MCF 10A (cell line): ENCODE results near the gene ABLIM1. TPM values are rescaled to one million over a fixed set of nuclear protein-coding genes. Genes with fewer than 3 reads are reported as not detected.

Experiments used
- BruUV-seq: library from RNA; stranded (reverse); fragments of 400-500 nt; replicated peaks from 2 replicates; lab custom pipeline; 2021; lab: Mats Ljungman, UMichigan
- CTCF ChIA-PET: fragments of 300-600 bp; sonication (Branson Sonifier 250); formaldehyde crosslinking; extraction: SDS; loops from one replicate; lab custom pipeline; 2021; ENCODE audit warnings: antibody characterized with exemption, inconsistent platforms; lab: Yijun Ruan, JAX
- POLR2A ChIA-PET: fragments of 300-600, 350-650 bp; sonication (Branson Sonifier 250); formaldehyde crosslinking; extraction: SDS; loops from one replicate; lab custom pipeline; 2020; ENCODE audit warnings: antibody characterized with exemption, inconsistent platforms; lab: Yijun Ruan, JAX
- DNase-seq: peaks from one replicate; pipeline ENCODE4 v3.0.0-alpha.2; 2018; ENCODE audit not compliant: unreplicated experiment
- H3K27ac Mint-ChIP-seq: one replicate; pipeline ENCODE4 v1.8.0; 2022; ENCODE audit warnings: mild to moderate bottlenecking, low read depth, mixed read lengths; ENCODE audit not compliant: unreplicated experiment
- H3K27me3 Mint-ChIP-seq: one replicate; pipeline ENCODE4 v1.8.0; 2022; ENCODE audit warnings: mixed read lengths; ENCODE audit not compliant: insufficient read depth, unreplicated experiment
- H3K36me3 Mint-ChIP-seq: one replicate; pipeline ENCODE4 v1.8.0; 2022; ENCODE audit warnings: mild to moderate bottlenecking, moderate library complexity, mixed read lengths; ENCODE audit not compliant: insufficient read depth, unreplicated experiment
- H3K4me1 Mint-ChIP-seq: one replicate; pipeline ENCODE4 v1.8.0; 2022; ENCODE audit warnings: mixed read lengths; ENCODE audit not compliant: insufficient read depth, unreplicated experiment
- H3K4me3 Mint-ChIP-seq: one replicate; pipeline ENCODE4 v1.8.0; 2022; ENCODE audit warnings: mild to moderate bottlenecking, moderate library complexity, mixed read lengths; ENCODE audit not compliant: unreplicated experiment
- H3K9me3 Mint-ChIP-seq: one replicate; pipeline ENCODE4 v1.8.0; 2022; ENCODE audit warnings: mixed read lengths; ENCODE audit not compliant: unreplicated experiment
- intact Hi-C: fragments of 100-400 bp; cut with micrococcal nuclease; formaldehyde crosslinking; loops from 2 replicates; pipeline ENCODE4 v1.14.1; 2022
- total RNA-seq: library from RNA; stranded (reverse); gene quantifications from 2 replicates; pipeline ENCODE4 v1.2.3, GENCODE V29; 2022
- TF ChIP-seq, protein P1 (sequence below): fragments of 200-600 bp; IDR thresholded peaks from one replicate; pipeline ENCODE4 v1.8.0; 2022; ENCODE audit warnings: antibody characterized with exemption, mild to moderate bottlenecking; ENCODE audit not compliant: unreplicated experiment

Gene ABLIM1
- total RNA-seq, 1 experiment from 2014 or later: 94.5 TPM

DNA sequence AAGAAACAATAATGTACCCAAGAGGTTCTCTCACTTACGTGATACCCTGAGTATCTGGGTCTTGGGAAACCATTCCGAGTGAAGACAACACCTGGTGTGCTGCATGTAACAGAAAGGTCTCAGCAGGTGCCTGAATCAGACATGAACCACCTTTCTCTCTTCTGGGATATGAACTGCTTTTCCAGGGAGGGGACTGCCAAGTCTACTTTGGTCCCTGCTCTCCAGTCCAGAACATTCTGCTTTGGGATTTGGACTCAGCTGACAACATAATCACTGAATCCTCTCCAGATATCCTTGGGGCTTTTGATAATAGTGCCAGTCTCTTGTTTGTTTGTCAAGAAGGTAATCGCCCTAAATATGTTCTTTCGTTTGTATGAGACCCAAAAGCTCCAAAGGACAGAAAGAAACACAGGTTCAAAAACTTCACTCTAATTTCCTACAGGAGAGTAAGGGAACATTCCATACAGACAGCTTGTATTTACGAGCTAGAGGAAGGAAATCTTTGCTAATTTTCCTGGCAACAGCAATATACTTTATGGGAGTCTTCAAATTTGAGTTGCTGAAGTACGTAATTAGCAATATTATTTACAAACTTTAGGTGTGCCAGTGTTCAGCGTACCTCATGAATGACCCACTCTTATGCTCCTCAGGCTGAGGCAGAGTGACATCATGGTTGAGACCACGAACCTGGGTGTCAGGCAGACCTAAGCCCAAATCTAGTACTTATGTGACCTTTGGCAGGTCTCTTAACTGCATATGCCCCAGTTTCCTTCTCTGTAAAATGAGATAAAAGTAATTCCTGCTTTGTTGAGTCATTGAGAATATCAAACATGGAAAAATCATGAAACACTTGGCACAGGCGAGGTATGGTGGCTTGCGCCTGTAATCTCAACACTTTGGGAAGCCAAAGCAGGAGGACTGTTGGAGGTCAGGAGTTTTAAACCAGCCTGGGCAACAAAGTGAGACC, 5.4 kb downstream of the ABLIM1 start:
- CTCF ChIA-PET: interaction anchor here (0.7 to 1.0 kb wide), 2 partner anchors 82 to 169 kb away, joined by 3 read pairs; partner anchors contain the start of gene FHIP2A
- no peak for DNase-seq
- no peaks in the 10 kb centered on the region for H3K27me3 Mint-ChIP-seq
- peaks cover 32% of the 10 kb centered on the region for H3K4me1 Mint-ChIP-seq
- intact Hi-C loops: no loop called here
- H3K9me3 Mint-ChIP-seq: no peaks in the 10 kb centered on the region
- H3K4me3 Mint-ChIP-seq: no peak overlapping the region
- no peak overlapping the region for H3K27ac Mint-ChIP-seq
- POLR2A ChIA-PET: interaction anchor here (0.7 to 1.0 kb wide), 3 partner anchors 11 to 76 kb away, joined by 3 read pairs; no protein-coding TSS in a partner anchor
- TF ChIP-seq, protein P1, sequence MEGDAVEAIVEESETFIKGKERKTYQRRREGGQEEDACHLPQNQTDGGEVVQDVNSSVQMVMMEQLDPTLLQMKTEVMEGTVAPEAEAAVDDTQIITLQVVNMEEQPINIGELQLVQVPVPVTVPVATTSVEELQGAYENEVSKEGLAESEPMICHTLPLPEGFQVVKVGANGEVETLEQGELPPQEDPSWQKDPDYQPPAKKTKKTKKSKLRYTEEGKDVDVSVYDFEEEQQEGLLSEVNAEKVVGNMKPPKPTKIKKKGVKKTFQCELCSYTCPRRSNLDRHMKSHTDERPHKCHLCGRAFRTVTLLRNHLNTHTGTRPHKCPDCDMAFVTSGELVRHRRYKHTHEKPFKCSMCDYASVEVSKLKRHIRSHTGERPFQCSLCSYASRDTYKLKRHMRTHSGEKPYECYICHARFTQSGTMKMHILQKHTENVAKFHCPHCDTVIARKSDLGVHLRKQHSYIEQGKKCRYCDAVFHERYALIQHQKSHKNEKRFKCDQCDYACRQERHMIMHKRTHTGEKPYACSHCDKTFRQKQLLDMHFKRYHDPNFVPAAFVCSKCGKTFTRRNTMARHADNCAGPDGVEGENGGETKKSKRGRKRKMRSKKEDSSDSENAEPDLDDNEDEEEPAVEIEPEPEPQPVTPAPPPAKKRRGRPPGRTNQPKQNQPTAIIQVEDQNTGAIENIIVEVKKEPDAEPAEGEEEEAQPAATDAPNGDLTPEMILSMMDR: no peak
- H3K36me3 Mint-ChIP-seq: no peaks in the 10 kb centered on the region
- no TSS peak for BruUV-seq

DNA sequence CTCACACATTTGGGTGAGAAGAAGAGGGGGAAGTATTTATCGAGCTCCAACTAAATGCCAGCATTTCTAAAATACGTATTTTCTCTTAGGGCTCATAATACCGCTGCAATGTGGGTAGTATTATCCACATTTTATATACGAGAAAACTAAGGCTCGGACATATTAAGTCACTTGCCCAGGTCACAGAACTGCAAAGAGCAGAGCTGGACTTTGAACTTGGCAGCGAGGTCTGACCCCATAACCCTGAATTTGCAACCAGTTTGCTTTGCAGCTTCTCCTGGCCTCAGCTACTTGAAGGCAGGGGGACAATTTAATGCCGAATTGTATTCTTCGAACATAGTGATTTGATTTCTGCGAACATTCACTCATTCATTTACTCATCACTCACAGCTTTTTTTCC, 7.2 kb downstream of the ABLIM1 start:
- POLR2A ChIA-PET: interaction anchor here (0.8 to 2.0 kb wide), 4 partner anchors 27 to 74 kb away, joined by 3 to 7 read pairs (median 4); no protein-coding TSS in a partner anchor
- Mint-ChIP-seq H3K9me3 (no peaks in the 10 kb centered on the region), H3K27ac (no peak overlapping the region), H3K4me1 (peaks cover 38% of the 10 kb centered on the region), H3K36me3 (no peaks in the 10 kb centered on the region), H3K27me3 (no peaks in the 10 kb centered on the region), H3K4me3 (no peak overlapping the region)
- BruUV-seq: no TSS peak
- DNase-seq: no peak
- intact Hi-C loops: no loop called here
- TF ChIP-seq, protein P1: no peak
- CTCF ChIA-PET: interaction anchor here (1.3 kb wide), 1 partner anchor 9 kb away, joined by 3 read pairs; no protein-coding TSS in a partner anchor

DNA sequence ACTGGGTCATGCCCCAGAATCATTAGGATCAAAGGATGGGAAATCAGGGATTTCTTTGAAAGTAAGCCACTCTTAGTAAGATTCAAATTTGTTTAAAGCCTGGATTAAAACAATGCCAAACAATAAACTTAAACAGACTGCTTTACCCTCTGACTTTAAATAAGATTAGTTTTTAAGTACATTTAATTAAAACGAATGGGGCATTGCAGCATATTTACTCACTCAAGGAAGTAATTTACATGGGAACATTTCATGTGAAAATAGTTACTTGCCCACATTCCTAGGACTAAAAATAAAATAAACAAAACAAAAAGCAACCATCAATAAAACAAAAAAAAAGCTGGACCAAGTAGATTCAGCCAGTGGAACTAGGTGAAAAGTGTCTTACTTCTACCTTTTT, 7.8 kb downstream of the ABLIM1 start:
- Mint-ChIP-seq H3K9me3 (no peaks in the 10 kb centered on the region), H3K27ac (no peak overlapping the region), H3K4me1 (peaks cover 35% of the 10 kb centered on the region), H3K36me3 (no peaks in the 10 kb centered on the region), H3K27me3 (no peaks in the 10 kb centered on the region), H3K4me3 (no peak overlapping the region)
- no TSS peak for BruUV-seq
- intact Hi-C loops: no loop called here
- TF ChIP-seq, protein P1: no peak
- ChIA-PET CTCF (interaction anchor here (0.7 kb wide), 1 partner anchor 24 kb away, joined by 3 read pairs; no protein-coding TSS in a partner anchor), POLR2A (interaction anchor here (1.2 to 2.0 kb wide), 3 partner anchors 30 to 73 kb away, joined by 3 to 7 read pairs (median 5); no protein-coding TSS in a partner anchor)
- no peak for DNase-seq
